Measurements from ENCODE around the gene HOXA9.
A peak's percentile ranks its signal among the peaks of the same experiment; 100 is the strongest.

- no peak for TF ChIP-seq POLR2A (IDR thresholded peaks at IDR 0.05)
- TF ChIP-seq, protein P1, sequence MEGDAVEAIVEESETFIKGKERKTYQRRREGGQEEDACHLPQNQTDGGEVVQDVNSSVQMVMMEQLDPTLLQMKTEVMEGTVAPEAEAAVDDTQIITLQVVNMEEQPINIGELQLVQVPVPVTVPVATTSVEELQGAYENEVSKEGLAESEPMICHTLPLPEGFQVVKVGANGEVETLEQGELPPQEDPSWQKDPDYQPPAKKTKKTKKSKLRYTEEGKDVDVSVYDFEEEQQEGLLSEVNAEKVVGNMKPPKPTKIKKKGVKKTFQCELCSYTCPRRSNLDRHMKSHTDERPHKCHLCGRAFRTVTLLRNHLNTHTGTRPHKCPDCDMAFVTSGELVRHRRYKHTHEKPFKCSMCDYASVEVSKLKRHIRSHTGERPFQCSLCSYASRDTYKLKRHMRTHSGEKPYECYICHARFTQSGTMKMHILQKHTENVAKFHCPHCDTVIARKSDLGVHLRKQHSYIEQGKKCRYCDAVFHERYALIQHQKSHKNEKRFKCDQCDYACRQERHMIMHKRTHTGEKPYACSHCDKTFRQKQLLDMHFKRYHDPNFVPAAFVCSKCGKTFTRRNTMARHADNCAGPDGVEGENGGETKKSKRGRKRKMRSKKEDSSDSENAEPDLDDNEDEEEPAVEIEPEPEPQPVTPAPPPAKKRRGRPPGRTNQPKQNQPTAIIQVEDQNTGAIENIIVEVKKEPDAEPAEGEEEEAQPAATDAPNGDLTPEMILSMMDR (IDR thresholded peaks at IDR 0.05), result peak; percentile 14 to 87 (median 76)
These were observed 31.0 kb upstream of the HOXA9 start for GRCh38 chr7:27196287-27196767.

Data from Peyer's patch (tissue), 4 donors.